SK-N-MC (cell line): ENCODE results near the gene CAMTA1.

Experiments
- EZH2 ChIP-seq: fragments of 200-600 bp; sonication (generic); IDR thresholded peaks from one replicate; pipeline ENCODE4 v1.6.1; 2017; ENCODE audit warnings: antibody characterized with exemption
- FOXP2 ChIP-seq: optimal IDR thresholded peaks from 2 replicates; pipeline ENCODE3; 2011; ENCODE audit warnings: mild to moderate bottlenecking, moderate library complexity; ENCODE audit not compliant: insufficient read depth; ENCODE audit errors: extremely low read length, control extremely low read depth

DNA sequence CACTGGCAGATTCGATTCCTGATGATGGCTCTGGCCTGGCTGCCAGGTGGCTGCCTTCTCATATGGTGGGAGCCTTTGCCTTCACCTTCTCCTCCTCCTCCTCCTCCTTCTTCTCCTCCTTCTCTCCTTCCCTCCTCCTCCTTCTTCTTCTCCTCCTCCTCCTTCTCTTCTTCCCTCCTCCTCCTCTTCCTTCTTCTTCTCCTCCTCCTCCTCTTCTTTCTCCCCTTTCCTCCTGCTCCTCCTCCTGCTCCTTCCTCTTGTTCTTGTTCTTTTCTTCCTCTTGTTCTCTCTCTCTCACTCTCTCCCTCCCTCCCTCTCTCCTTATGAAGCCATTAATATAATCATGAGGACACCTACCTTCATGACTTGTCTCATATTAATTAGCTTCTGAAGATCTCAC is 278.7 kb downstream of the CAMTA1 start:
- TF ChIP-seq EZH2 = no peak
- TF ChIP-seq FOXP2 = no peak
